ENCODE measurements around the gene GIPR. TPM values are rescaled to one million over a fixed set of nuclear protein-coding genes. Genes with fewer than 3 reads are reported as not detected.
"Not testable (repeated sequence)": the region's sequence is repeated elsewhere in the genome, so short reads cannot be mapped to it uniquely, and the experiment has no call there.

Gene GIPR
- total RNA-seq, 1 donor from 2014 or later = not detected

- peak; percentile 96 for DNase-seq
These were observed 22.2 kb upstream of the GIPR start for GRCh38 chr19:45645631-45646344.

- DNase-seq = no peak
These were observed 21.7 kb upstream of the GIPR start for GRCh38 chr19:45646345-45646698.

GRCh38 chr19:45650722-45651121, 17.3 kb upstream of the GIPR start:
- no peak for DNase-seq

- no peak for DNase-seq
These were observed 14.4 kb upstream of the GIPR start for GRCh38 chr19:45653634-45654033.

GRCh38 chr19:45655073-45655472, 12.9 kb upstream of the GIPR start:
- no peak for DNase-seq

- no peak for DNase-seq
These were observed 10.4 kb upstream of the GIPR start for GRCh38 chr19:45657520-45658167.

GRCh38 chr19:45659096-45659729, 8.8 kb upstream of the GIPR start:
- DNase-seq = no peak

- DNase-seq = no peak
These were observed 7.4 kb upstream of the GIPR start for GRCh38 chr19:45660636-45661035.

- DNase-seq = no peak
These were observed 4.2 kb upstream of the GIPR start for GRCh38 chr19:45663800-45664199.

GRCh38 chr19:45664575-45664974, 3.4 kb upstream of the GIPR start:
- no peak for DNase-seq

- no peak for DNase-seq
These were observed 386 bp downstream of the GIPR start for GRCh38 chr19:45668342-45668871.

- peak; percentile 62 for DNase-seq
These were observed 2.8 kb downstream of the GIPR start for GRCh38 chr19:45670670-45671453.

- DNase-seq = no peak
These were observed 6.9 kb downstream of the GIPR start for GRCh38 chr19:45674946-45675345.

- DNase-seq = no peak
These were observed 8.8 kb downstream of the GIPR start for GRCh38 chr19:45676851-45677263.

GRCh38 chr19:45677351-45678230, 9.6 kb downstream of the GIPR start:
- DNase-seq = peak; percentile 51

- DNase-seq = peak; percentile 80
These were observed 13.5 kb downstream of the GIPR start for GRCh38 chr19:45681391-45682015.

- DNase-seq = no peak
These were observed 14.1 kb downstream of the GIPR start for GRCh38 chr19:45682117-45682516.

- DNase-seq = no peak
These were observed 14.9 kb downstream of the GIPR start for GRCh38 chr19:45682908-45683307.

- not testable (repeated sequence) for DNase-seq
These were observed 17.0 kb downstream of the GIPR start for GRCh38 chr19:45685045-45685444.

GRCh38 chr19:45687599-45687998, 19.6 kb downstream of the GIPR start:
- no peak for DNase-seq

All from occipital lobe (tissue), 2 donors.